GM18870 (cell line): ENCODE data around the gene GPR107.

Source experiments
- ATAC-seq: cut with Tn5 transposase; IDR thresholded peaks from one replicate; pipeline ENCODE4 v1.9.1; 2021; ENCODE audit warnings: moderate library complexity; ENCODE audit not compliant: unreplicated experiment

GPR107 gene

DNA sequence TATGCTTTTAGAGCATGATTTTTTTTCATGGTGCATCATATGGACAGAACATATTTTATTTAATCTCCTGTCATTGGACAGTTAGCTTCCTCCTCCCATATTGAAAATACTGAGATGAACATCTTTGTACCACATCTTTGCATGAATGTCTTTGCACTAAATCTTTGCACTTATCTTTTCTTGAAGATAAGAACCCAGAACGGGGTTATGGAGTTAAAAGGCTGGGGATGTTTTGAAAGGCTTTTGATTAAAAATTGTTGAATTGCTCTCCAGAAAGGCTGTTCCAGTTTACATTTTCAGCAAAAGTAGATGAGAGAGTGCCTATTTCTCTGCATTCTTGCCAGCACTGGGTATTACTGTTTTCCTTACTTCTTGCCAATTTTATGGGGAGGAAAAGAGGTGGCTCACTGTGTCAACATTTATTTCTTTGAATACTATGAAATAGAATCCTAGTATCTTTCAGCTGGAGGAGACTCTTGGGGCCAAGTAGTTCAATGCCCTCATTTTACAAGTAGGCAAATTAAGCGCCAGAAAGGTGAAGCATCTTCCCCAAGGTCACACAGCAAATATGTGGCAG lies 125.7 kb downstream of the GPR107 start:
- ATAC-seq = no peak

DNA sequence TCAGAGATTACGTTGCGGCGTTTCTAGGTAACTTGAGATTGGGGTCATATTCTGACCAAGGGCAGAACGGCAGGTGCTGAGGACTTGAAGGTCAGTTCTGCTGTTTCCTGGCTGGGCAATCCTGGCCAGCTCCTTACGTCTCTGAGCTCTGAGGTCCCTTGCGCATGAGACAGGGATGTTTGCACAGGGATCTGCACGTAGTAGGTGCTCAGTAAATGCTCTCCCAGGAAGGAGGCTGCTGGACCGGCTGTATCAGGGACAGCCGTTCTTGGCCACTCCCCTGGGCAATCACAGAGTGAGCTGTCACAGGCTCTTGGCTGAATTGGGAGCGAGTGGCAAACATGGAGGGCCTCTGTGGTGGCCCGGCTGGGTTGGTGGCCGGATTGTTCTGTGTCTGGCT lies 126.8 kb downstream of the GPR107 start:
- no peak for ATAC-seq

DNA sequence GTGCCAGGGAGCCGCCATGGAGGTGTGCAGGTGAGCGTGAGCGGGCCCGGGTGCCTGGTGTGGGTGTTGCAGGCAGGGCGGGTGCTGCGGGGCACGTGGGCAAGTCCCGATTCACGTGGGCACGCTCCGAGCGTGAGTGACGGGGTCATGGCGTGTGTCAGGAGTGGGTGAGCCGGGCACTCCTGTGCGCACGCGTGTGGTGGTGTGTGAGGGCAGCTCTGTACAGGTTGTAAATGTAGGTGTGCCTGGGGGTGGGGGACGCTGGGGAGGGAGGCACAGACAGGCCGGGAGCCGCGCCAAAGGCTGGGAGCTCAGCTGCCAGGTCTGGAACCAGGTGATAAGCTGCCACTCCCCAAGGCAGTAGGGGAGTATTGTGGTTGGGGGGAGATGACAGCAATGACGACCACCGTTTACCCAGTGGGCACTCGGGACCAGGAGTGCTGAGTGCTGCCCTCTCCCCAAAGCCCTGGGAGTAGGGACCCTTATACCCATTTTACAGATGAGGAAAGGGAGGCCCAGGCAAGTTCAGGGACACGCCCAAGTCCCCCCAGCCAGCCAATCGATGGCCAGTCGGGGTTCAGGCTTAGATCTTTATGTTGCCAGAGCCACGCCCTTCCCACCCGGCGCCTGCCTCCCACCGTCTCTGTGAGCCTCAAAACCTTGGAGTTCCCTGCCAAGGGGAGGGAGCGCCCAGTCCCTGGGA lies 128.1 kb downstream of the GPR107 start:
- ATAC-seq = no peak

DNA sequence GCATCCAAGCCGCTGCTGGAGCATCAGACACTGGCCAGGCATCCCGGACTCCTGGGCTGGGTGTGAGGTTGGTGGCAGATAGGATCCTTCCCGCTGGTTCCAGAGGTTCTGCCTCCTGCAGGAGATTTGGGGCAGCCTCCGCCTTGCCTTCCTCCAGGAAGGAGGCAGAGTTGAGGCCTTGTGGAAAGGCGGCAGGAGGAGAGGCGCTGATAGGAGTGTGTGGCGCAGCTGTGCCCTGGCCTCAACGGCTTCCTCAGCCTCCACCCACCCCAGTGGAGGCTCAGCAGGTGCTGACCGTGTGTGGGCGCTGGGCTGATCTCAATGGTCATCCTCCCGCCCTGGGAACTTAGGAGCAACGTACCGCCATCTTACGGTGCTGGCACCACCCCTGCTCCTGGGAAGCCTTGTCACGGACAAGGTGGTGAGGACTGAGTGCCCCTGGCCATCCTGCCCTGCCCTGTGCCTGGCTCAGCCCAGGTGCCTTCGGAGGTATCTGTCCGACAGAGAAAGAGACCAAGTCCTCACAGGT lies 128.7 kb downstream of the GPR107 start:
- ATAC-seq = no peak

DNA sequence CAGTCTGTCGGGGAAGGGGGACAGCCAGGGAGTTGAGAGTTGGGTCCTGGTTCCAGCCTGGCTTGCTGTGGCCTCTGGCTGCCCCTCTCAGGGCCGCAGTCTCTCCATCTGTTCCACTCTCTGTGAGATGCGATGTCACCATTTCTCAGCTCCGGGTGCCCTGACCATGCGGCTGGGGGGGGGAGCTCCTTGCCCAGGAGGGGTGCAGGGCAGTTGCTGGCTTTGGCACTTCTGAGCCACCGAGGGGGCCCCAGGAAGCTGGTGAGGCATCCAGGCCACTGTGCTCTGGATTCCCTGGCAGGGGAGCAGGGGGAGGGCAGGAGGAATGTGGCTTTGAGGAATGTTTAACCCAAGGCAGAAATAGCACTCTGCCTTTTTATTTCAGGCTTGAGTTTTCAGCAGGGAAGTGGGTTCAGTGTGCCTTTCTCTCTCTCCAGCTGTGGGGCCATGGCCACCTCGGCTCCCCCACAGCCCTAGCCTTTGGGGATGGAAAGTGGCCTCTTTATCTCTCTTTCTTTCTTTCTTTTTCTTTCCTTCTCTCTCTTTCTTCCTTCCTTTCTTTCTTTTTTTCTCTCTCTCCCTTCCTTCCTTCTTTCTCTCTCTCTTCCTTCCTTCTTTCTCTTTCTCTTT lies 129.5 kb downstream of the GPR107 start:
- no peak for ATAC-seq

DNA sequence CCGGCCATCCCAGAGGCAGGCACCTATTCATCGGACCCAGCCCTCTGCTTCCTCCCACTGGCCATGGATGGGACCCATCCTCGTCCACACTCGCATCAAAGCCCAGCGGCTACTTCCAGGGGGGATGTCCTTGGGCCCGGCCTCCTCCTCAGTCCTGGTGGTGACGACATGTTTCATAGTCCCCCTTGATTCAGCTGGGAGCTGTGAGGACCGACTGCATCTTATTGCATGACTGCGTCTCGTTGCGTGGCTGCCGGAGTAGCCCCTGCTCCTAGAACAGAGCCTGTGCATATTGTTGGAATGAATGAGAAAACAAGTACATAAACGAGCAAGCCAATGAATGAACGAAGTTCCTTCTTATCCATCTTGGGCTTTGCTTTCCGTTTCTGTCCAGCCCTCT lies 131.3 kb downstream of the GPR107 start:
- no peak for ATAC-seq

DNA sequence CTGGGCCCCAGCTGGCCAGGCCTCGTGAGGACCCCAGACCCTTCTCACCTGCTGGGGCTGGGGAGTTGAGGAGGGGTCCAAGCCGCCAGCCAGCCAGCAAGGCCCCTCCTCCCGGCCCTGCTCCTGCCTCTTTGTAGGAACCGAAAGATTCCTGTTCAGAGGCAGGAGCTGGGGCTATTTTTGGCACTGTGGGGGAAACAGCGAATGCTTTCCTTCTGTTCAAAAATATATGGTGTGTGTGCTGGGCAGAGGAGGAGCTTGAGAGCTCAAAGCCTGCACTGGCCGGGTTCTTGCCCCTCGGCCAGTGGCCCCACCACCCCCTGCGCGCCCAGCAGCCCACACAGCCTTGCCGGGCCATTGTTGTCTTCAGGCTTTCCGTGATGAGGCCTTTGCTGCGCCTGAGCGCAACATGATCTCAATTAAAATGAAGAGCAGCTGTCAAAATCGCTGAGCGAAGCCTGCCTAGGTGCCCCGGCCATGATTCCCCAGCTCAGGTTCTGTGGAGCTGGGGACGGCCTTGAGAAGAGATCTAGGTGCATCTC lies 131.9 kb downstream of the GPR107 start:
- no peak for ATAC-seq

DNA sequence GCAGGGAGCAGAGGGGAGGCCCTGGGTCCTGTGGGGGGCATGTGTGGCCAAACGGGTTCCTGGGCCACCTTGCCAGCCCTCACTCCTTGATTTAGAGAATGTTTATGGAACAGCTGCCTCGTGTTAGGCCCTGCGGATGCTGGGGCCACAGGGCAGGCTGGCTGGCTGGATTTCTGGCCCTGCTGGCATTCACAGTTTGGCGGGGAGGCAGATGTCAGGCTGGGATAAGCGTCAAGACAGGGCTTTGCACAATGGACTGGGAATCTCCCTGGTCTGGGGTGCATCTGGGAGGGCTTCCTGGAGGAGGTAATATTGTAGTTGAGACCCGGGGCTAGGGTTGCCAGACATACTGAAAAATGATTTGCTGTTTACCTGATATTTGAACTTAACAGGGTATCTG lies 132.3 kb downstream of the GPR107 start:
- ATAC-seq = no peak

DNA sequence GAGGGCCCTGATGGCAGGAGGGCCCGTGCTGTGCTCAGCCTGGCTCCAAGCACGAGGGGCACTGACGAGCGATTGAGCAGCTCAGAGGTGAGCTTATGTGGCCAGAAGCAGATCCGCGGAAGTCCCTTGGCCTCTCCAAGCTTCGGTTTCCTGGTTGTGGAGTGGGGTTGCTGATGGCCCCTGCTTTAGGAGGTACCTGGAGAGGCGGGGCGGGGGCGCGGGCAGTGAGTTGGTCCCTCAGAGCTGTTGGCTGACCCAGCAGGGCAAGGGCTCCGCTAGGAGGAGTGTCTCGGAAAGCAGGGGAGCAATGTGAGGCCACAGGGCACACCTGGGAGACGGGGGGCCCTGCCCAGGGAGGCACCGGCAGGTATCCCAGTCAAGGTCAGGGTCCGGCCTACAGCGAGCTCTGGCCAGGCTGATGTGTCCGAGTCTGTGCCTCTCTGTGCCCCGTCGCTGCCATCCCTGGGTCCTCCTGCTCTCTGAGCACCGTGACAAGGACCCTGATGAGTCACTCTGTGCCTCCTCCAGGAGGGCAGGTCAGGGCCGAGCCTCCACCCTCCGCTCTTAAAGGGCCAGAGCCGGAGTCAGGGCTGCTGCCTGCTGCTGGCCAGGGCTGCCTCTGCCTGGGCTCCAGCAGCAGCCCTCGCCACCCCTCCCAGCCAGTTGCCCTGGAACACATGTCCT lies 133.3 kb downstream of the GPR107 start:
- no peak for ATAC-seq

DNA sequence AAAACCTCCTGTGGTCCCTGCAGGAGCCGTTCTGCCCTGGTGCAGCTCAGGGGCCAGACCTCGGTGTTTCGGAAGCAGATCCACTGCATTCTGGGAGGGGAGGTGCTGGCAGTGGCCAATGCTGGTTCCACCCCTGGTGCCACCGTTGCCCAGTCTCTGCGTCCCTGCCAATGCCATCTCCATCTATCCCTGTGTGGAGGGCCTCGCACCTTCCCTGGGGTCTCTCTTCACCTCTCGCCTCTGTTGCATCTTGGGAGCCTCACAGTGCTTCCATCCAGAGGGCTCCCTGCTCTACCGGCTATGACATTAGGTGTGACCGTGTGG lies 133.8 kb downstream of the GPR107 start:
- ATAC-seq = no peak

DNA sequence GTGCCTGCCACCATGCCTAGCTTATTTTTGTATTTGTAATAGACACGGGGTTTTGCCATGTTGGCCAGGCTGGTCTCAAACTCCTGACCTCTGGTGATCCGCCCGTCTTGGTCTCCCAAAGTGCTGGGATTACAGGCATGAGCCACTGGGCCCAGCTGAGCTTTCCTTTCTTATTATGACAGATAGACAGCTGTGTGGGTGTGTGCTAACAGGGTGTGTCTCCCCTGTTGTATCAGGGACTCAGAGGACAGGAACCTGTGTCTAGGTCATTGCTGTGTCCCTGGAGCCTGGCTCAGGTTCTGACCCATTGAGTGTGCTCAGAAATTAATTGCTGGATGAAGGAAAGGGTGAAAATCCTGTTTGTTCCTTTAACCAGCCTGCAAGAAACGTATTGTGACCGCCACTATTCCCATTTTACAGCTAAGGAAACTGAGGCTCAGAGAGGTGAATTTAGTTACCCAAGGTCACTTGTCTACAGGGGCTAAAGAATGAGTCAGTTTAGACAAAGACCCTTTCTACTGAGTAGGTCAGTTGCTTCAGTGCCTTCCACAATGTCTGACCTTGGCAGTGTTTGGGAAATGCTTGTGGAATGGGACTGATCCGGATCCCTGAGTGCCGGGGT lies 135.3 kb downstream of the GPR107 start:
- ATAC-seq = no peak
